Measurements from ENCODE around the gene PRKCQ. TPM values are rescaled to one million over a fixed set of nuclear protein-coding genes. Genes with fewer than 3 reads are reported as not detected.
"Not testable (repeated sequence)": the region's sequence is repeated elsewhere in the genome, so short reads cannot be mapped to it uniquely, and the experiment has no call there.

PRKCQ gene
- polyA plus RNA-seq, 10 donors: 8.4 to 18.1 (median 13.5) TPM

- DNase-seq: no peak
These were observed 15.4 kb upstream of the PRKCQ start for GRCh38 chr10:6595499-6595898.

GRCh38 chr10:6593241-6593671 lies 13.2 kb upstream of the PRKCQ start:
- DNase-seq: no peak

- DNase-seq: no peak
These were observed 12.0 kb upstream of the PRKCQ start for GRCh38 chr10:6592080-6592479.

- DNase-seq: no peak
These were observed 11.6 kb upstream of the PRKCQ start for GRCh38 chr10:6591668-6592067.

- no peak for DNase-seq
These were observed 10.0 kb upstream of the PRKCQ start for GRCh38 chr10:6590100-6590499.

GRCh38 chr10:6589287-6590094 lies 9.4 kb upstream of the PRKCQ start:
- no peak for DNase-seq

- DNase-seq: no peak
These were observed 8.8 kb upstream of the PRKCQ start for GRCh38 chr10:6588845-6589244.

GRCh38 chr10:6588082-6588481 lies 8.0 kb upstream of the PRKCQ start:
- no peak for DNase-seq

- no peak for DNase-seq
These were observed 6.4 kb upstream of the PRKCQ start for GRCh38 chr10:6586501-6586900.

GRCh38 chr10:6583447-6583846 lies 3.4 kb upstream of the PRKCQ start:
- no peak for DNase-seq

- DNase-seq: not testable (repeated sequence)
These were observed 2.8 kb upstream of the PRKCQ start for GRCh38 chr10:6582913-6583312.

- DNase-seq: no peak
These were observed 2.2 kb upstream of the PRKCQ start for GRCh38 chr10:6582298-6582697.

- DNase-seq: peak in 1 of 3 donors; percentile 13
These were observed 1.7 kb upstream of the PRKCQ start for GRCh38 chr10:6581778-6582228.

GRCh38 chr10:6581223-6581622 lies 1.1 kb upstream of the PRKCQ start:
- not testable (repeated sequence) for DNase-seq

GRCh38 chr10:6580279-6581029 lies 378 bp upstream of the PRKCQ start:
- peak; percentile 65 to 90 (median 75) for DNase-seq

- DNase-seq: peak in 1 of 3 donors; percentile 15
These were observed 733 bp downstream of the PRKCQ start for GRCh38 chr10:6579183-6579903.

GRCh38 chr10:6578795-6579182 lies 1.3 kb downstream of the PRKCQ start:
- no peak for DNase-seq

GRCh38 chr10:6578251-6578771 lies 1.8 kb downstream of the PRKCQ start:
- DNase-seq: no peak

GRCh38 chr10:6576326-6576725 lies 3.8 kb downstream of the PRKCQ start:
- DNase-seq: no peak

GRCh38 chr10:6574664-6575176 lies 5.4 kb downstream of the PRKCQ start:
- no peak for DNase-seq

- peak in 1 of 3 donors; percentile 55 for DNase-seq
These were observed 9.2 kb downstream of the PRKCQ start for GRCh38 chr10:6570893-6571292.

- no peak for DNase-seq
These were observed 10.8 kb downstream of the PRKCQ start for GRCh38 chr10:6569259-6569658.
